GM12878 (cell line): ENCODE measurements around the gene NUDT13. TPM values are rescaled to one million over a fixed set of nuclear protein-coding genes. Genes with fewer than 3 reads are reported as not detected.

Experiments used
- ASH2L ChIP-seq: fragments of 300-600, 200-600 bp; sonication (generic); IDR thresholded peaks from 2 replicates; pipeline ENCODE4 v1.6.1; 2017; ENCODE audit warnings: low read depth, mild to moderate bottlenecking, borderline replicate concordance
- BHLHE40 ChIP-seq, 2 experiments: fragments of 450-650 bp in 1 of 2; IDR thresholded peaks; 2 replicates each; pipeline ENCODE4 v1.6.1; 2011 to 2017; ENCODE audit warnings: low read depth in 2 of 2, borderline replicate concordance in 1 of 2, improper control_type of control experiment in 1 of 2, low read length in 1 of 2, mild to moderate bottlenecking in 1 of 2
- CBX3 ChIP-seq: fragments of 200-600 bp; sonication (generic); IDR thresholded peaks from 2 replicates; pipeline ENCODE4 v1.6.1; 2016; ENCODE audit warnings: low read depth, borderline replicate concordance
- CEBPZ ChIP-seq: fragments of 150-350 bp; IDR thresholded peaks from 2 replicates; pipeline ENCODE4 v1.6.1; 2016; ENCODE audit warnings: low read depth, low read length
- ESRRA ChIP-seq: IDR thresholded peaks from 2 replicates; pipeline ENCODE4 v1.6.1; 2012; ENCODE audit warnings: mild to moderate bottlenecking, low read length, improper control_type of control experiment
- EZH2 ChIP-seq: IDR thresholded peaks from 2 replicates; pipeline ENCODE4 v1.6.1; 2012; ENCODE audit warnings: low read depth, mild to moderate bottlenecking, control low read depth, inconsistent platforms, low read length, borderline replicate concordance; ENCODE audit not compliant: control insufficient read depth
- HSF1 ChIP-seq: fragments of 150-350 bp; IDR thresholded peaks from 2 replicates; pipeline ENCODE4 v1.6.1; 2014; ENCODE audit warnings: mild to moderate bottlenecking, low read depth, low read length
- IKZF1 ChIP-seq: fragments of 450-650 bp; conservative IDR thresholded peaks from 2 replicates; pipeline ENCODE4 v1.6.1; 2017; ENCODE audit warnings: antibody characterized with exemption, mild to moderate bottlenecking
- JUNB ChIP-seq: IDR thresholded peaks from 2 replicates; pipeline ENCODE4 v1.6.1; 2016; ENCODE audit warnings: antibody characterized with exemption, mild to moderate bottlenecking
- NBN ChIP-seq: fragments of 450-650 bp; IDR thresholded peaks from 2 replicates; pipeline ENCODE4 v1.6.1; 2016
- NFIC ChIP-seq: IDR thresholded peaks from 2 replicates; pipeline ENCODE4 v1.6.1; 2012; ENCODE audit warnings: low read depth, mild to moderate bottlenecking, inconsistent platforms, low read length, moderate library complexity
- PKNOX1 ChIP-seq: fragments of 450-650 bp; IDR thresholded peaks from 2 replicates; pipeline ENCODE4 v1.6.1; 2016; ENCODE audit warnings: mild to moderate bottlenecking
- POLR2A ChIP-seq: IDR thresholded peaks from 2 replicates; pipeline ENCODE4 v1.6.1; 2011; ENCODE audit warnings: low read depth, mild to moderate bottlenecking, low read length
- PRDM15 ChIP-seq: fragments of 450-650 bp; formaldehyde crosslinking; IDR thresholded peaks from 2 replicates; pipeline ENCODE4 v1.4.0; 2020; ENCODE audit warnings: mild to moderate bottlenecking, moderate library complexity
- RB1 ChIP-seq: fragments of 450-650 bp; formaldehyde crosslinking; IDR thresholded peaks from 2 replicates; pipeline ENCODE4 v1.6.1; 2017; ENCODE audit warnings: mild to moderate bottlenecking, borderline replicate concordance
- SIX5 ChIP-seq: IDR thresholded peaks from 2 replicates; pipeline ENCODE4 v1.6.1; 2011; ENCODE audit warnings: mild to moderate bottlenecking, low read depth, low read length, moderate library complexity; ENCODE audit not compliant: severe bottlenecking
- SRF ChIP-seq, 2 experiments: IDR thresholded peaks; 2 replicates each; pipeline ENCODE4 v1.6.1; 2011; ENCODE audit warnings: low read depth in 2 of 2, low read length in 2 of 2, mild to moderate bottlenecking in 1 of 2, moderate library complexity in 1 of 2
- TARDBP ChIP-seq: IDR thresholded peaks from 2 replicates; pipeline ENCODE4 v1.6.1; 2016; ENCODE audit warnings: borderline replicate concordance
- TBL1XR1 ChIP-seq: IDR thresholded peaks from 2 replicates; pipeline ENCODE4 v1.6.1; 2012; ENCODE audit warnings: low read depth, low read length, improper control_type of control experiment
- WRNIP1 ChIP-seq: IDR thresholded peaks from 2 replicates; pipeline ENCODE4 v1.6.1; 2011; ENCODE audit warnings: low read depth, low read length, improper control_type of control experiment, borderline replicate concordance
- ZBED1 ChIP-seq: IDR thresholded peaks from 2 replicates; pipeline ENCODE4 v1.6.1; 2016; ENCODE audit warnings: borderline replicate concordance
- polyA plus RNA-seq, 11 experiments: library from polyadenylated mRNA; depleted of rRNA in 4 of 11; unstranded in 6 of 11; stranded (reverse) in 5 of 11; fragments of >200 nt; fragmentation: Nextera tagmentation in 4 of 11; fragmentation: Illumina TruSeq in 1 of 11; extraction: Ambion mirVana in 4 of 11; extraction: Trizol in 1 of 11; gene quantifications; 1 replicate in 1 of 11; 2 replicates in 10 of 11; pipeline versions ENCODE4 v1.2.1 to v1.2.3, GENCODE V29; 2011 to 2016; ENCODE audit warnings: inconsistent platforms in 2 of 11, missing spikeins in 2 of 11, low read depth in 1 of 11
- total RNA-seq, 4 experiments: library from RNA; depleted of rRNA in 3 of 4; stranded (reverse); fragments of >200 nt in 3 of 4; fragmentation: Illumina TruSeq in 1 of 4; extraction: Trizol in 1 of 4; gene quantifications; 2 replicates each; pipeline versions ENCODE4 v1.2.1 to v1.2.3, GENCODE V29; 2013 to 2021

NUDT13 gene
- total and polyA plus RNA-seq, 10 of the 15 experiments (the other 5 are each of a cell fraction or from before 2014, with no cell fraction given), result 0.72 to 6.1 (median 1.9) TPM

GRCh38 chr10:73117976-73118743, 7.9 kb downstream of the NUDT13 start (continued):
- TF ChIP-seq PKNOX1 (peak; percentile 97), ESRRA (no peak), IKZF1 (peak; percentile 62), JUNB (peak; percentile 72), ZBED1 (0 out of 2 replicates have a peak, but pooled peaks have one; percentile 66), POLR2A (no peak), TBL1XR1 (peak; percentile 89), CEBPZ (no peak), TARDBP (no peak), NBN (peak; percentile 72), CBX3 (no peak), HSF1 (0 out of 2 replicates have a peak, but pooled peaks have one; percentile 64), ASH2L (peak; percentile 75; the same call in 1 of the 2 replicates), NFIC (peak; percentile 77), PRDM15 (no peak), EZH2 (no peak), WRNIP1 (no peak), SIX5 (peak; percentile 8), RB1 (no peak), BHLHE40 (IDR thresholded peaks at IDR 0.05; ENCODE audit: borderline replicate concordance in 1 of 2, low read depth in 2 of 2, low read length in 1 of 2) (peak in 1 of 2 experiments; percentile 37; a peak in 1 of 4 replicates), SRF (IDR thresholded peaks at IDR 0.05; ENCODE audit: low read depth in 2 of 2, low read length in 2 of 2) (no peak)
